Neutrophil (primary cell): ENCODE measurements around the gene ZNF747.
"Not testable (repeated sequence)": the region's sequence is repeated elsewhere in the genome, so short reads cannot be mapped to it uniquely, and the experiment has no call there.

ENCODE experiments used
- H3K27ac ChIP-seq: fragments of 200-600 bp; sonication (generic); 2 replicates; pipeline ENCODE4 v1.5.1; 2016; ENCODE audit warnings: mild to moderate bottlenecking, moderate library complexity
- H3K27me3 ChIP-seq: fragments of 200-600 bp; sonication (generic); 2 replicates; pipeline ENCODE4 v1.6.0; 2016; ENCODE audit warnings: mild to moderate bottlenecking
- H3K36me3 ChIP-seq: fragments of 200-600 bp; sonication (generic); 2 replicates; pipeline ENCODE4 v1.5.1; 2017
- H3K4me1 ChIP-seq, 2 experiments: fragments of 200-600 bp in 1 of 2; sonication (generic) in 1 of 2; 1 replicate in 1 of 2; 2 replicates in 1 of 2; pipeline versions ENCODE4 v1.5.1 to v1.6.1; 2013 to 2016; ENCODE audit warnings: low read depth in 1 of 2, low read length in 1 of 2, mild to moderate bottlenecking in 1 of 2, moderate library complexity in 1 of 2; ENCODE audit not compliant: control insufficient read depth in 1 of 2, insufficient read depth in 1 of 2
- H3K4me3 ChIP-seq, 2 experiments: fragments of 200-600 bp in 1 of 2; sonication (generic) in 1 of 2; 1 replicate in 1 of 2; 2 replicates in 1 of 2; pipeline ENCODE4 v1.5.1; 2013 to 2016; ENCODE audit warnings: low read depth in 1 of 2, low read length in 1 of 2, mild to moderate bottlenecking in 1 of 2, moderate library complexity in 1 of 2
- H3K9me3 ChIP-seq: fragments of 200-600 bp; sonication (generic); 2 replicates; pipeline ENCODE4 v1.5.1; 2016
- CTCF ChIP-seq: fragments of 200-600 bp; sonication (generic); IDR thresholded peaks from 2 replicates; pipeline ENCODE4 v1.5.1; 2016; ENCODE audit warnings: antibody characterized with exemption

Gene ZNF747

GRCh38 chr16:30539000-30539964, 4.6 kb upstream of the ZNF747 start:
- no peaks in the 10 kb centered on the region for H3K36me3 ChIP-seq
- H3K27me3 ChIP-seq: no peaks in the 10 kb centered on the region
- no peak overlapping the region for H3K27ac ChIP-seq
- TF ChIP-seq CTCF: no peak
- no peak overlapping the region for H3K4me3 ChIP-seq
- peaks cover 14 to 15% of the 10 kb centered on the region in 2 experiments for H3K4me1 ChIP-seq
- H3K9me3 ChIP-seq: no peaks in the 10 kb centered on the region

- not testable (repeated sequence) for H3K27ac ChIP-seq, H3K9me3 ChIP-seq, H3K27me3 ChIP-seq, H3K4me3 ChIP-seq
- peaks cover 11% of the 10 kb centered on the region for H3K36me3 ChIP-seq
- H3K4me1 ChIP-seq: peaks cover 27 to 28% of the 10 kb centered on the region in 2 experiments
These were observed 1.9 kb upstream of the ZNF747 start for GRCh38 chr16:30536391-30537024.

GRCh38 chr16:30535777-30536190, 1.1 kb upstream of the ZNF747 start:
- H3K36me3 ChIP-seq: peaks cover 11% of the 10 kb centered on the region
- no peaks in the 10 kb centered on the region for H3K27me3 ChIP-seq
- H3K27ac ChIP-seq: peak overlapping the region; percentile 89
- peak overlapping the region; percentile 84 to 94 for H3K4me3 ChIP-seq
- peaks cover 27 to 28% of the 10 kb centered on the region in 2 experiments for H3K4me1 ChIP-seq
- TF ChIP-seq CTCF: no peak
- H3K9me3 ChIP-seq: no peaks in the 10 kb centered on the region

GRCh38 chr16:30535106-30535776, 583 bp upstream of the ZNF747 start:
- Histone ChIP-seq H3K36me3 (peaks cover 11% of the 10 kb centered on the region), H3K4me1 (peaks cover 27 to 28% of the 10 kb centered on the region in 2 experiments), H3K27me3 (no peaks in the 10 kb centered on the region), H3K27ac (peak overlapping the region; percentile 89), H3K9me3 (no peaks in the 10 kb centered on the region), H3K4me3 (peak overlapping the region; percentile 84 to 94)
- TF ChIP-seq CTCF: no peak

GRCh38 chr16:30533748-30534367, 800 bp downstream of the ZNF747 start:
- peaks cover 30% of the 10 kb centered on the region in 2 experiments for H3K4me1 ChIP-seq
- peaks cover 11% of the 10 kb centered on the region for H3K36me3 ChIP-seq
- peak overlapping the region; percentile 84 to 94 for H3K4me3 ChIP-seq
- peak overlapping the region; percentile 89 for H3K27ac ChIP-seq
- no peak for TF ChIP-seq CTCF
- no peaks in the 10 kb centered on the region for H3K27me3 ChIP-seq
- no peaks in the 10 kb centered on the region for H3K9me3 ChIP-seq
